ENCODE measurements around the gene DENND11. TPM values are rescaled to one million over a fixed set of nuclear protein-coding genes. Genes with fewer than 3 reads are reported as not detected.

The DENND11 gene
- total RNA-seq, 5 donors from 2014 or later (not counting 1 experiment from before 2014, with no cell fraction given) = 46.7 to 55.7 (median 54.8) TPM

- H3K27ac ChIP-seq (ENCODE audit: low read length) = no peak overlapping the region
- ChIA-PET POLR2A (no interaction called here), CTCF (no interaction called here)
- no peaks in the 10 kb centered on the region for H3K36me3 ChIP-seq (ENCODE audit: control insufficient read depth in 2 of 2, extremely low read depth in 1 of 2, insufficient read depth in 1 of 2, low read length in 1 of 2)
- H3K27me3 ChIP-seq (replicated peaks in 1 of 2; ENCODE audit: control insufficient read depth in 2 of 2, extremely low read depth in 1 of 2, insufficient read depth in 2 of 2, low read length in 1 of 2) = no peaks in the 10 kb centered on the region
- no peak for DNase-seq
- peaks cover 4 to 15% of the 10 kb centered on the region in 2 experiments for H3K4me1 ChIP-seq (ENCODE audit: control insufficient read depth in 1 of 2, extremely low read depth in 1 of 2, insufficient read depth in 2 of 2, low read length in 2 of 2)
- H3K4me3 ChIP-seq (ENCODE audit: control insufficient read depth in 1 of 2, extremely low read depth in 1 of 2, low read length in 1 of 2) = no peak overlapping the region
- 100% methylated on average over 1 of the region's 3 CpGs for WGBS (ENCODE audit: insufficient coverage)
- Mint-ChIP-seq H3K4me3 (peak overlapping the region in 1 of 3 donors; percentile 73), H3K27me3 (no peaks in the 10 kb centered on the region), H3K27ac (no peak overlapping the region), H3K4me1 (peaks cover 21 to 30% (median 24%) of the 10 kb centered on the region in 3 donors), H3K9me3 (no peaks in the 10 kb centered on the region), H3K36me3 (peaks cover 4% of the 10 kb centered on the region)
- ATAC-seq (replicated peaks in 1 of 4) = no peak
- no peaks in the 10 kb centered on the region for H3K9me3 ChIP-seq
Observed at GRCh38 chr7:141704112-141704511, 2.1 kb upstream of the DENND11 start.

DNA sequence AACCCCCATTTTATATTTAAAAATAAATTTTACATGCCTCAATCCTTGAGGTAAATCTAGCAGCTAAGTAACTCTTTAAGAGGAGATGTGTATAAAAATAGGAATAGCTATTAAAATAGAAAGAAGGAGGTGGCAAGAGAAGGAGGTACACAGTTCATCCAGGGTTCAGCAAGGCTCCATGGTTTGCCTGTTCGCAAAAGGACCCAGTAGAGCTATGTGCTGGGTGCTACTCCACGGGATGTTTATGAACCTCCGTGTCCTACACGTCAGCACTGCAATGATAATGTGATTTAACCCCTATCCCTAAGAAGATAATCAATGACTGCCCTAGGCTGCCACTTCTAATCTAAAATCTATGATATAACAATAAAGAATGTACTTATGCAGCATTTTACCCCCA lies 926 bp upstream of the DENND11 start:
- H3K4me3 Mint-ChIP-seq = peak overlapping the region in 2 of 3 donors; percentile 73 to 75
- ATAC-seq (replicated peaks in 1 of 4) = no peak
- H3K27me3 ChIP-seq (replicated peaks in 1 of 2; ENCODE audit: control insufficient read depth in 2 of 2, extremely low read depth in 1 of 2, insufficient read depth in 2 of 2, low read length in 1 of 2) = no peaks in the 10 kb centered on the region
- H3K9me3 ChIP-seq = no peaks in the 10 kb centered on the region
- no peaks in the 10 kb centered on the region for H3K36me3 Mint-ChIP-seq
- no peak for DNase-seq
- no peak overlapping the region for H3K4me3 ChIP-seq (ENCODE audit: control insufficient read depth in 1 of 2, extremely low read depth in 1 of 2, low read length in 1 of 2)
- POLR2A ChIA-PET = interaction anchor here (0.5 to 1.1 kb wide), 5 partner anchors 27 to 606 kb away, joined by 3 to 6 read pairs (median 4); no protein-coding TSS in a partner anchor
- no peaks in the 10 kb centered on the region for H3K9me3 Mint-ChIP-seq
- WGBS (ENCODE audit: insufficient coverage) = no CpG with 5 or more reads among the region's 4 CpGs
- no peaks in the 10 kb centered on the region for H3K27me3 Mint-ChIP-seq
- CTCF ChIA-PET = interaction anchor here (0.6 to 1.5 kb wide), 4 partner anchors 34 to 1080 kb away, joined by 3 to 9 read pairs (median 6); partner anchors contain the start of gene SSBP1 (in 1 of the 2)
- H3K27ac ChIP-seq (ENCODE audit: low read length) = no peak overlapping the region
- peak overlapping the region in 1 of 2 donors; percentile 87 for H3K27ac Mint-ChIP-seq
- peaks cover 33 to 43% (median 37%) of the 10 kb centered on the region in 3 donors for H3K4me1 Mint-ChIP-seq
- no peaks in the 10 kb centered on the region for H3K36me3 ChIP-seq (ENCODE audit: control insufficient read depth in 2 of 2, extremely low read depth in 1 of 2, insufficient read depth in 1 of 2, low read length in 1 of 2)
- H3K4me1 ChIP-seq (ENCODE audit: control insufficient read depth in 1 of 2, extremely low read depth in 1 of 2, insufficient read depth in 2 of 2, low read length in 2 of 2) = peaks cover 4 to 20% of the 10 kb centered on the region in 2 experiments

DNA sequence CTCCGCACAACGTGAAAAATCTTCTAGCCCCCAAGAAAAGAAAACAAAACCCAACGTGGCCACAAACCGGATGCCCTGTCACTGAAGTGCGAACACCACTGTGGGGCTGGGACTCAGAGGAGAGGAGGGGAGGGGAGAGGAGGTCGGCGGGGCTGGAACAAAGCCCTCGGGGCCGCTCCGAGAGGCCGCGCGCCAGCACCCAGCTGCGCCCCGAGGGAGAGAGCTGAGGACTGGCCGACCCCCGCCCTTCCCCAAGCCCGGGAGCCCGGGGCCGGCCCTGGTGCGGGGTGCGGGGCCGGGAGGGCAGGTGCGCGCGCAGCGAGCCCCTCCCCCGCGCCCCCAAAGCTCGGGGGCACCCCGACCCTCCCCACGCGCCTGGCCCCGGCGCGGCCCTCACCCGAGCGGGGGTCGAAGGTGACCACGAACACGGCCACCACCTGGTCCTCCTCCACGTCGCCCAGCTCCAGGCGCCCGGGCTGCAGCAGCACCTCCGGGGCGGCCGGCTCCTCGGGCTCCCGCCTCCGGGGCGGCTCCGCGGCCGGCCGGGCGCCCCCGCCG lies 398 bp downstream of the DENND11 start:
- Histone ChIP-seq H3K4me1 (ENCODE audit: control insufficient read depth in 1 of 2, extremely low read depth in 1 of 2, insufficient read depth in 2 of 2, low read length in 2 of 2) (peaks cover 4 to 20% of the 10 kb centered on the region in 2 experiments), H3K27ac (ENCODE audit: low read length) (peak overlapping the region; percentile 28), H3K9me3 (no peaks in the 10 kb centered on the region), H3K27me3 (replicated peaks in 1 of 2; ENCODE audit: control insufficient read depth in 2 of 2, extremely low read depth in 1 of 2, insufficient read depth in 2 of 2, low read length in 1 of 2) (no peaks in the 10 kb centered on the region), H3K36me3 (ENCODE audit: control insufficient read depth in 2 of 2, extremely low read depth in 1 of 2, insufficient read depth in 1 of 2, low read length in 1 of 2) (no peaks in the 10 kb centered on the region), H3K4me3 (ENCODE audit: control insufficient read depth in 1 of 2, extremely low read depth in 1 of 2, low read length in 1 of 2) (peak overlapping the region; percentile 51 to 58)
- ATAC-seq (replicated peaks in 1 of 4) (peak; percentile 87 to 90 (median 88)), DNase-seq (peak; percentile 45 to 86 (median 77))
- Mint-ChIP-seq H3K36me3 (peaks cover 1% of the 10 kb centered on the region), H3K27ac (peak overlapping the region; percentile 56 to 86), H3K4me1 (peaks cover 47 to 56% (median 50%) of the 10 kb centered on the region in 3 donors), H3K4me3 (peak overlapping the region; percentile 84 to 94 (median 88)), H3K27me3 (no peaks in the 10 kb centered on the region), H3K9me3 (no peaks in the 10 kb centered on the region)
- ChIA-PET POLR2A (interaction anchor here (0.6 to 1.3 kb wide), 4 partner anchors 28 to 37 kb away, joined by 4 to 8 read pairs (median 4); partner anchors contain the start of gene SSBP1 (in 1 of the 2)), CTCF (interaction anchor here (0.6 to 2.1 kb wide), 7 partner anchors 9 to 1539 kb away, joined by 3 to 11 read pairs (median 6); partner anchors contain the start of gene SSBP1 (in 1 of the 2))
- WGBS (ENCODE audit: insufficient coverage) = under 1% methylated on average over 55 of the region's 59 CpGs

- Histone ChIP-seq H3K36me3 (ENCODE audit: control insufficient read depth in 2 of 2, extremely low read depth in 1 of 2, insufficient read depth in 1 of 2, low read length in 1 of 2) (peaks cover 0 to 2% of the 10 kb centered on the region in 2 donors), H3K4me3 (ENCODE audit: control insufficient read depth in 1 of 2, extremely low read depth in 1 of 2, low read length in 1 of 2) (peak overlapping the region; percentile 51 to 80), H3K4me1 (ENCODE audit: control insufficient read depth in 1 of 2, extremely low read depth in 1 of 2, insufficient read depth in 2 of 2, low read length in 2 of 2) (peaks cover 4 to 20% of the 10 kb centered on the region in 2 experiments), H3K27me3 (replicated peaks in 1 of 2; ENCODE audit: control insufficient read depth in 2 of 2, extremely low read depth in 1 of 2, insufficient read depth in 2 of 2, low read length in 1 of 2) (no peaks in the 10 kb centered on the region), H3K27ac (ENCODE audit: low read length) (peak overlapping the region; percentile 36), H3K9me3 (no peaks in the 10 kb centered on the region)
- no peaks in the 10 kb centered on the region for H3K27me3 Mint-ChIP-seq
- 24% methylated on average over 4 of the region's 20 CpGs for WGBS (ENCODE audit: insufficient coverage)
- H3K4me3 Mint-ChIP-seq = peak overlapping the region; percentile 84 to 94 (median 88)
- POLR2A ChIA-PET = interaction anchor here (0.5 to 1.3 kb wide), 5 partner anchors 18 to 52 kb away, joined by 4 to 9 read pairs (median 4); partner anchors contain the start of gene SSBP1 (in 1 of the 2)
- peak overlapping the region; percentile 80 to 83 for H3K27ac Mint-ChIP-seq
- peaks cover 53 to 63% (median 56%) of the 10 kb centered on the region in 3 donors for H3K4me1 Mint-ChIP-seq
- DNase-seq (peak in 13 of 35 experiments; percentile 0 to 33 (median 8)), ATAC-seq (replicated peaks in 1 of 4) (peak in 2 of 4 experiments; percentile 10 to 12)
- H3K9me3 Mint-ChIP-seq = no peaks in the 10 kb centered on the region
- peaks cover 4% of the 10 kb centered on the region for H3K36me3 Mint-ChIP-seq
- CTCF ChIA-PET = interaction anchor here in 1 of 2 donors (0.6 to 2.1 kb wide), 6 partner anchors 9 to 47 kb away, joined by 3 to 11 read pairs (median 5); partner anchors contain the start of gene SSBP1
Observed at GRCh38 chr7:141700848-141701371, 1.1 kb downstream of the DENND11 start.

DNA sequence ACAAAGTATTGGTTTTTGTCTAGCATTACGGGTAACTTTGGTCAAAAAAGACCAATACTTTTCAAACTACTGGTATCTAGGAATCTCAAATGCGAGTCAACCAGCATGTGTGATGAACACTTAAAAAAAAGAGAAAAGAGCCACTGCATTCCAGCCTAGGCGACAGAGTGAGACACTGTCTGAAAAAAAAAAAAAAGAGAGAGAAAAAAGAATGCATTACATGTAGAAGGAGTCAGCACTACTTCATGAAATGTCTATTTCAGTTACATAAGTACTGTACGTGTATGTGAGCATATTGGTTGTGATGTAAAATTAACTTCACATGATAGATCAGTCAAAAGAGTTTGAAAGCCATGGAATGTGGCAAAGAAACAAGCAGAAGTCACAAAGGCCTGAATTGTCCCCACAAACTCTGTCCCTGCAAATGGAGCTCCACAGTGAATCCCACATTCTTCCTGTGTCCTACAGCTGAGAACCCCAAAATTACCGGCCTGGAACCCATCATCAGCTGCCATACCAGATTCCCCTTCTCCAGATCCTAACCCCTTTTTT lies 1.6 kb downstream of the DENND11 start:
- ATAC-seq (replicated peaks in 1 of 4) = no peak
- Histone ChIP-seq H3K27me3 (replicated peaks in 1 of 2; ENCODE audit: control insufficient read depth in 2 of 2, extremely low read depth in 1 of 2, insufficient read depth in 2 of 2, low read length in 1 of 2) (no peaks in the 10 kb centered on the region), H3K9me3 (no peaks in the 10 kb centered on the region), H3K36me3 (ENCODE audit: control insufficient read depth in 2 of 2, extremely low read depth in 1 of 2, insufficient read depth in 1 of 2, low read length in 1 of 2) (peaks cover 0 to 2% of the 10 kb centered on the region in 2 donors), H3K4me3 (ENCODE audit: control insufficient read depth in 1 of 2, extremely low read depth in 1 of 2, low read length in 1 of 2) (peak overlapping the region; percentile 51 to 80), H3K27ac (ENCODE audit: low read length) (no peak overlapping the region), H3K4me1 (ENCODE audit: control insufficient read depth in 1 of 2, extremely low read depth in 1 of 2, insufficient read depth in 2 of 2, low read length in 2 of 2) (peaks cover 4 to 20% of the 10 kb centered on the region in 2 experiments)
- no peaks in the 10 kb centered on the region for H3K9me3 Mint-ChIP-seq
- peaks cover 8% of the 10 kb centered on the region for H3K36me3 Mint-ChIP-seq
- no peaks in the 10 kb centered on the region for H3K27me3 Mint-ChIP-seq
- CTCF ChIA-PET = interaction anchor here in 1 of 2 donors (1.1 to 2.1 kb wide), 2 partner anchors 11 to 46 kb away, joined by 3 to 11 read pairs; no protein-coding TSS in a partner anchor
- peak overlapping the region; percentile 84 to 94 (median 88) for H3K4me3 Mint-ChIP-seq
- DNase-seq = no peak
- H3K4me1 Mint-ChIP-seq = peaks cover 59 to 68% (median 62%) of the 10 kb centered on the region in 3 donors
- POLR2A ChIA-PET = interaction anchor here (0.5 to 1.3 kb wide), 2 partner anchors 28 to 52 kb away, joined by 4 to 9 read pairs; no protein-coding TSS in a partner anchor
- H3K27ac Mint-ChIP-seq = peak overlapping the region; percentile 80 to 83
- 98% methylated on average over 3 of the region's 5 CpGs for whole genome bisulfite sequencing (ENCODE audit: insufficient coverage)

DNA sequence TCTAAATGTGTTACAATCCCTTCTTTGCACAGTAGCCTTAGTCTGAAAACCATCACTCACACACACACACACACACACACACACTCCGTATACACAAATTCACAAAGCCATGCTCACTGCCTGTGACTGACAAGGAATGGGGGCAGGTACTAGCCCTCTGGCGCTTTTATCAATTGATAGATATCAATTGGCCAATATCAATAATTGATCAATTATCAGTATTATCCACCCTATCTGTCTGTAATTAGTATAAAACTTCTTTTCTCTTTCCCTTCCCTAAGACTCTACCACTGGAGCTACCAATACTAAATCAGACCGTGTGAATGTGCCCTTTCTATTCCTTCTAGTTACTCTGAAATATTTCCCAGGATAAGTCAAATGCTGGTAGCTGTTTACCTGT lies 2.1 kb downstream of the DENND11 start:
- POLR2A ChIA-PET = interaction anchor here in 1 of 2 donors (1.0 kb wide), 1 partner anchor 38 kb away, joined by 3 read pairs; the partner anchor contains the start of gene SSBP1
- H3K27ac ChIP-seq (ENCODE audit: low read length) = no peak overlapping the region
- peak overlapping the region; percentile 84 to 94 (median 88) for H3K4me3 Mint-ChIP-seq

More for the DNA sequence above, 2.1 kb downstream of the DENND11 start:
- Mint-ChIP-seq H3K27me3 (no peaks in the 10 kb centered on the region), H3K36me3 (peaks cover 8% of the 10 kb centered on the region), H3K4me1 (peaks cover 64 to 73% (median 66%) of the 10 kb centered on the region in 3 donors), H3K9me3 (no peaks in the 10 kb centered on the region), H3K27ac (peak overlapping the region; percentile 80 to 83)
- H3K36me3 ChIP-seq (ENCODE audit: control insufficient read depth in 2 of 2, extremely low read depth in 1 of 2, insufficient read depth in 1 of 2, low read length in 1 of 2) = peaks cover 0 to 2% of the 10 kb centered on the region in 2 donors
- WGBS (ENCODE audit: insufficient coverage) = no CpG with 5 or more reads among the region's 3 CpGs
- no peaks in the 10 kb centered on the region for H3K9me3 ChIP-seq
- H3K4me3 ChIP-seq (ENCODE audit: control insufficient read depth in 1 of 2, extremely low read depth in 1 of 2, low read length in 1 of 2) = no peak overlapping the region
- no peak for DNase-seq
- CTCF ChIA-PET = interaction anchor here in 1 of 2 donors (1.1 to 2.1 kb wide), 2 partner anchors 10 to 46 kb away, joined by 3 to 11 read pairs; no protein-coding TSS in a partner anchor
- no peak for ATAC-seq (replicated peaks in 1 of 4)
- H3K27me3 ChIP-seq (replicated peaks in 1 of 2; ENCODE audit: control insufficient read depth in 2 of 2, extremely low read depth in 1 of 2, insufficient read depth in 2 of 2, low read length in 1 of 2) = no peaks in the 10 kb centered on the region
- H3K4me1 ChIP-seq (ENCODE audit: control insufficient read depth in 1 of 2, extremely low read depth in 1 of 2, insufficient read depth in 2 of 2, low read length in 2 of 2) = peaks cover 4 to 20% of the 10 kb centered on the region in 2 experiments

Data from T-cell (primary cell).